Neutrophil (primary cell): ENCODE data around the gene MACROD1.
"Not testable (repeated sequence)": the region's sequence is repeated elsewhere in the genome, so short reads cannot be mapped to it uniquely, and the experiment has no call there.

Source experiments
- H3K27ac ChIP-seq: fragments of 200-600 bp; sonication (generic); 2 replicates; pipeline ENCODE4 v1.5.1; 2016; ENCODE audit warnings: mild to moderate bottlenecking, moderate library complexity
- H3K27me3 ChIP-seq: fragments of 200-600 bp; sonication (generic); 2 replicates; pipeline ENCODE4 v1.6.0; 2016; ENCODE audit warnings: mild to moderate bottlenecking
- H3K36me3 ChIP-seq: fragments of 200-600 bp; sonication (generic); 2 replicates; pipeline ENCODE4 v1.5.1; 2017
- H3K4me1 ChIP-seq, 2 experiments: fragments of 200-600 bp in 1 of 2; sonication (generic) in 1 of 2; 1 replicate in 1 of 2; 2 replicates in 1 of 2; pipeline versions ENCODE4 v1.5.1 to v1.6.1; 2013 to 2016; ENCODE audit warnings: low read depth in 1 of 2, low read length in 1 of 2, mild to moderate bottlenecking in 1 of 2, moderate library complexity in 1 of 2; ENCODE audit not compliant: control insufficient read depth in 1 of 2, insufficient read depth in 1 of 2
- H3K4me3 ChIP-seq, 2 experiments: fragments of 200-600 bp in 1 of 2; sonication (generic) in 1 of 2; 1 replicate in 1 of 2; 2 replicates in 1 of 2; pipeline ENCODE4 v1.5.1; 2013 to 2016; ENCODE audit warnings: low read depth in 1 of 2, low read length in 1 of 2, mild to moderate bottlenecking in 1 of 2, moderate library complexity in 1 of 2
- H3K9me3 ChIP-seq: fragments of 200-600 bp; sonication (generic); 2 replicates; pipeline ENCODE4 v1.5.1; 2016
- TF ChIP-seq, protein P1 (sequence below): fragments of 200-600 bp; sonication (generic); IDR thresholded peaks from 2 replicates; pipeline ENCODE4 v1.5.1; 2016; ENCODE audit warnings: antibody characterized with exemption

The MACROD1 gene

DNA sequence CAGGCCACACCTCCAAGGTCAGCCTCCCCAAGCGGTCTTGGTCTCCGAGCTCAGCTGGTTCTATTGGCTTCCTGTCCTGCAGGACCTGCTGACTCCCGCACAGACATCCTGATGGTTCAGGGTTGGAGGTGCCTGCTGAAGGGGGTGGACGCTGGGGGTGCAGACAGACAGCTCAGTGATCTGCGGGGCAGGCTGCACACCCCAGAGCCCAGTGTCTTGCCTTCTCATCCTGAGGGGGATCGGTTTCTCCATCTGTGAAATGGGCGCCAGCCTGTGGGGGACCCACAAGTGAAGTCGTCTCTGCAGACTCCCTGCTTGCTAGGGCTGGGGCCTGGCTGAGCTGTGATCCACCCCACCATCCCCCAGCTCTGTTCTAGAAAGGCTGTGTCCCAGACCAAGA, 116.4 kb downstream of the MACROD1 start:
- H3K4me1 ChIP-seq, result peaks cover 8 to 12% of the 10 kb centered on the region in 2 experiments
- H3K36me3 ChIP-seq, result no peaks in the 10 kb centered on the region
- TF ChIP-seq, protein P1, sequence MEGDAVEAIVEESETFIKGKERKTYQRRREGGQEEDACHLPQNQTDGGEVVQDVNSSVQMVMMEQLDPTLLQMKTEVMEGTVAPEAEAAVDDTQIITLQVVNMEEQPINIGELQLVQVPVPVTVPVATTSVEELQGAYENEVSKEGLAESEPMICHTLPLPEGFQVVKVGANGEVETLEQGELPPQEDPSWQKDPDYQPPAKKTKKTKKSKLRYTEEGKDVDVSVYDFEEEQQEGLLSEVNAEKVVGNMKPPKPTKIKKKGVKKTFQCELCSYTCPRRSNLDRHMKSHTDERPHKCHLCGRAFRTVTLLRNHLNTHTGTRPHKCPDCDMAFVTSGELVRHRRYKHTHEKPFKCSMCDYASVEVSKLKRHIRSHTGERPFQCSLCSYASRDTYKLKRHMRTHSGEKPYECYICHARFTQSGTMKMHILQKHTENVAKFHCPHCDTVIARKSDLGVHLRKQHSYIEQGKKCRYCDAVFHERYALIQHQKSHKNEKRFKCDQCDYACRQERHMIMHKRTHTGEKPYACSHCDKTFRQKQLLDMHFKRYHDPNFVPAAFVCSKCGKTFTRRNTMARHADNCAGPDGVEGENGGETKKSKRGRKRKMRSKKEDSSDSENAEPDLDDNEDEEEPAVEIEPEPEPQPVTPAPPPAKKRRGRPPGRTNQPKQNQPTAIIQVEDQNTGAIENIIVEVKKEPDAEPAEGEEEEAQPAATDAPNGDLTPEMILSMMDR, result no peak
- H3K27ac ChIP-seq, result no peak overlapping the region
- H3K4me3 ChIP-seq, result no peak overlapping the region
- no peaks in the 10 kb centered on the region for H3K27me3 ChIP-seq
- no peaks in the 10 kb centered on the region for H3K9me3 ChIP-seq

DNA sequence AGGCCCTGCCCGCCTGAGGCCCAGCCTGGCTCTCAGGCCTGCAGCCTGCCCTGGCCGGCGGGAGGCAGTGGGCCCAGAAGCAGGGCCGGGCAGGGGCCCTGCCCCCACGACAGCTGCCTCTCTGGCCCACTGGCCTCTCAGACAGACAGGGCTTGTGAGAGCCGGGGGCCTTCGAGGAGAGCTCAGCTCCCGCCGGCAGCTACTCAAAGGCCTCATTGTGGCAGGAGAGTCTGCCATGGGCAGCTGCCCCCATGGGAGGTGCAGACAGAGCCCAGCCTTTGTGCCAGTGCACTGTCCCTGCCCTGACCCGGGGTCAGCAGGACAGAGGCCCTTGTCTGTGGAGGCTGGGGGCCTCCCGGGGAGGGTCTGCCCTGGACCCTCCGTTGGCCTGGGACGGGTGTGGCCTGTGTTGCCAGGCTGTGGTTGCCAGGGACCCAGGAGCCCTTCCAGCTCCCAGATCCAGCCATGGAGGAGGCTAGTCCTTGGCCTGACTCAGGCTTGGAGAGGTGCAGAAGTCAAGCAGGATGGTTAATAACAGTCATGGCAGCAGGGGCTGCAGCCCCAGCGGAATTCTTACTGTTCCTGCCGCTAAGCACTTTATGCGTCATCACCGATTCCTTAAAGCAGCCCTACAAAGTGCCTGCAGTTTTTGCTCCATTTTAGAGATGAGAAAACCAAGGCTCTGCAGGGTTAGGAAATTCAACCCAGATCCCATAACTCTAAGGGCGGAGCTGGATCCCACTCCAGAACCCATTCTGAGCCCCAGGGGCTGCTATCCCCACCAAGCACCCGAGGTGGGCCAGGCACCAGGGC, 117.7 kb downstream of the MACROD1 start:
- no peaks in the 10 kb centered on the region for H3K27me3 ChIP-seq
- no peaks in the 10 kb centered on the region for H3K36me3 ChIP-seq
- H3K27ac ChIP-seq, result no peak overlapping the region
- peaks cover 8 to 12% of the 10 kb centered on the region in 2 experiments for H3K4me1 ChIP-seq
- TF ChIP-seq, protein P1, result no peak
- H3K4me3 ChIP-seq, result no peak overlapping the region
- H3K9me3 ChIP-seq, result no peaks in the 10 kb centered on the region

DNA sequence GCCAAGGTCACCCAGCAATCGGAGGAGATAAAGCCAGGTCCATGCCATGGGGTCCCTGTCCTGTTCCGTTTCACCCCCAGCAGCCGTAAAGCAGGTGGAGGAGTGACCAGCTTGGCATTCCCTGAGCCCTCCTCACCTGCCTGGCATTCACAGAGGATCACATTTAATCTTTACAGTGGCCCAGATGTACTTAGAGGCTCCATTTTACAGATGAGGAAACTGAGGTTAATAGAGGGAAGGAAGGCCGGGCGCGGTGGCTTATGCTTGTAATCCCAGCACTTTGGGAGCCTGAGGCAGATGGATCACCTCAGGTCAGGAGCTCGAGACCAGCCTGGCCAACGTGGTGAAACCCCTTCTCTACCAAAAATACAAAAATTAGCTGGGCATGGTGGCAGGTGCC, 118.5 kb downstream of the MACROD1 start:
- H3K27ac ChIP-seq, H3K27me3 ChIP-seq, H3K36me3 ChIP-seq, H3K4me3 ChIP-seq, H3K9me3 ChIP-seq: not testable (repeated sequence)
- H3K4me1 ChIP-seq, result peaks cover 8 to 12% of the 10 kb centered on the region in 2 experiments

DNA sequence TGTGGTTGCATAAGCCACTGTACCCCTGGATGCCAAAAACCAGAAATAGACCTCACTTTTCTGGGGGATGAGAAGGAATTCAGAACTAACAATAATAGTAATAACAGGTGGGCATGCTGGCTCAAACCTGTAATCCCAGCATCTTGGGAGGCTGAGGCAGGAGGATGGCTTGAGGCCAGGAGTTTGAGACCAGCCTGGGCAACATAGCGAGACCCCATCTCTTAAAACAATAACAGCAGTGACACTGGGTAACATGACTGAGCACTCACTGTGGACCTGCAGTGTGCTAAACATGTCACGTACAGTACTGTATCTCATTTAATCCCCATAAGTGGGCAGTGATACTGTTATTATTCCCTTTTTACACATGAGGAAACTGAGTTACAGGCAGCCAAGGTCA, 120.2 kb downstream of the MACROD1 start:
- Histone ChIP-seq H3K36me3 (no peaks in the 10 kb centered on the region), H3K27me3 (no peaks in the 10 kb centered on the region), H3K27ac (no peak overlapping the region), H3K9me3 (no peaks in the 10 kb centered on the region), H3K4me1 (peaks cover 8 to 12% of the 10 kb centered on the region in 2 experiments), H3K4me3 (no peak overlapping the region)
- TF ChIP-seq, protein P1, result no peak

DNA sequence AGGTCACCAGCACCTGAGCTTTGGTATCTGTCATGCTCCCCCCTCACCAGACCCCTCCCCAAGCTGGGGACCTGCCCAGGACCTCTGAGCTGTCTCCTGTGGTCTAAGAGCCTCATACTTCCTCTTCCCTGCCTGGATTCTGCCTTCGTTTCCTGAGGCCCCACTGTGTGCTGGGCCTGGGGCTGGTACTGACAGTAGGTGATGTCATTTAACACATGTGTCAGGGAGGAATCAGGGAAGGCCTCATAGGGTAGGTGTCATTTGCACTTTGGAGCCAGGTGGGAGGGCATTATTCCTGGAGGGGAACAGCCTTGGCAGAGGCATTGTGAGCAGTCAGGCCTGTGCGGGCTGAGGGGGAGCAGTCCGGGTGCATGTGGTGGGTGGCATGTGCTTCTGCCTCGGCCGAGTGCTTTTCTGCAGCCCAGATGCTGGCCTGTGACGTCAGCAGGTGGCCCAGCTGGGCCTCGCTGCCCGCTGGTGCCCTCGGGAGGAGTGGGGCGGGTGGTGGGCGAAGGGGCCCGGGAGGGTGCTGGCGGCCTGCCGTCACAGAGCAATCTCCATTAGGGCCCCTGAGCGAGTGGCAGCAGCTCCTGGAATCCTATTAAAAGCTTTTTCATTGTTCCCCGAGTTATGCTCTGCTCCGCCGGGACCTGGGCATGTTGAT, 121.1 kb downstream of the MACROD1 start:
- no peaks in the 10 kb centered on the region for H3K36me3 ChIP-seq

More for the DNA sequence above, 121.1 kb downstream of the MACROD1 start:
- H3K27me3 ChIP-seq, result peaks cover 2% of the 10 kb centered on the region
- TF ChIP-seq, protein P1, result no peak
- peaks cover 8 to 12% of the 10 kb centered on the region in 2 experiments for H3K4me1 ChIP-seq
- no peak overlapping the region for H3K27ac ChIP-seq
- H3K4me3 ChIP-seq, result no peak overlapping the region
- H3K9me3 ChIP-seq, result no peaks in the 10 kb centered on the region
